ENCODE data around the gene CFAP119.

- TF ChIP-seq CTCF (IDR thresholded peaks at IDR 0.05; ENCODE audit: low read depth, low read length, missing input control) (no peak), GABPA (IDR thresholded peaks at IDR 0.05 in 1 of 2, conservative IDR thresholded peaks at IDR 0.05 in 1 of 2) (no peak), YY1 (IDR thresholded peaks at IDR 0.05) (no peak), EGR1 (IDR thresholded peaks at IDR 0.05; ENCODE audit: low read depth in 2 of 2) (no peak), SP1 (IDR thresholded peaks at IDR 0.05) (no peak), RXRA (IDR thresholded peaks at IDR 0.05) (no peak), FOXA1 (IDR thresholded peaks at IDR 0.05) (no peak), JUND (IDR thresholded peaks at IDR 0.05) (no peak)
Measured at GRCh38 chr16:30797670-30798309, 35.9 kb upstream of the CFAP119 start.
